K562 (cell line): ENCODE data around the gene MMP19. TPM values are rescaled to one million over a fixed set of nuclear protein-coding genes. Genes with fewer than 3 reads are reported as not detected.

Source experiments
- ATAC-seq: fragments of 200-7000 bp; cut with Tn5 transposase; 3 replicates; pipeline ENCODE4 v1.9.1; 2020; ENCODE audit warnings: moderate library complexity
- Bru-seq: library from RNA; stranded (reverse); fragments of 400-500 nt; gene quantifications from one replicate; lab custom pipeline; 2021; lab: Mats Ljungman, UMichigan
- BruChase-seq, 2 experiments: library from RNA; stranded (reverse); fragments of 400-500 nt; gene quantifications; one replicate each; lab custom pipeline; 2021; lab: Mats Ljungman, UMichigan
- BruUV-seq: library from RNA; stranded (reverse); fragments of 400-500 nt; replicated peaks from 2 replicates; lab custom pipeline; 2021; lab: Mats Ljungman, UMichigan
- CTCF ChIA-PET: fragments of 300-600 bp; formaldehyde crosslinking; extraction: SDS; loops from one replicate; lab custom pipeline; 2021; ENCODE audit warnings: low intra/inter-chr PET ratio; lab: Yijun Ruan, JAX
- POLR2A ChIA-PET: fragments of 300-600, 350-650 bp; sonication (Branson Sonifier 250); formaldehyde crosslinking; extraction: SDS; loops from one replicate; lab custom pipeline; 2021; ENCODE audit warnings: antibody characterized with exemption, inconsistent platforms; lab: Yijun Ruan, JAX
- DNase-seq, 4 experiments: peaks; one replicate each; pipeline versions ENCODE4 v3.0.0 to v3.0.0-alpha.2; 2011 to 2018; ENCODE audit warnings: low spot score in 3 of 4, mixed read lengths in 3 of 4; ENCODE audit errors: extremely low read depth in 1 of 4
- FAIRE-seq: peaks from 2 replicates; lab custom pipeline; 2011; peaks lifted over from hg19 to GRCh38; lab: Jason Lieb, UNC
- H2AFZ ChIP-seq: 2 replicates; pipeline ENCODE4 v1.6.0; 2011; ENCODE audit warnings: low read depth, low read length, control low read depth, inconsistent platforms
- H3K27ac ChIP-seq: fragments of 200-600 bp; 3 replicates; pipeline ENCODE4 v1.8.0; 2011; ENCODE audit warnings: low read depth, mild to moderate bottlenecking, control low read depth, inconsistent platforms, low read length, moderate library complexity, mixed read lengths; ENCODE audit errors: extremely low read depth
- H3K27me3 ChIP-seq, 2 experiments: fragments of 300-600 bp in 1 of 2; 2 replicates in 1 of 2; 3 replicates in 1 of 2; pipeline versions ENCODE4 v1.6.0 to v1.8.0; 2011; ENCODE audit warnings: inconsistent platforms in 2 of 2, low read length in 2 of 2, mild to moderate bottlenecking in 1 of 2, mixed read lengths in 1 of 2, moderate library complexity in 1 of 2; ENCODE audit not compliant: control insufficient read depth in 2 of 2, insufficient read depth in 2 of 2
- H3K36me3 ChIP-seq: fragments of 300-600 bp; 3 replicates; pipeline ENCODE4 v1.8.0; 2011; ENCODE audit warnings: mild to moderate bottlenecking, low read length, inconsistent platforms; ENCODE audit not compliant: control insufficient read depth, insufficient read depth
- H3K4me1 ChIP-seq, 2 experiments: fragments of 200-600 bp in 1 of 2; replicated peaks in 1 of 2; 2 replicates in 1 of 2; 3 replicates in 1 of 2; pipeline versions ENCODE4 v1.5.1 to v1.8.0; 2011; ENCODE audit warnings: inconsistent platforms in 2 of 2, low read length in 2 of 2, mild to moderate bottlenecking in 1 of 2, mixed read lengths in 1 of 2, moderate library complexity in 1 of 2; ENCODE audit not compliant: control insufficient read depth in 2 of 2, insufficient read depth in 2 of 2
- H3K4me2 ChIP-seq: 2 replicates; pipeline ENCODE4 v1.6.1; 2011; ENCODE audit warnings: low read length, control low read depth, inconsistent platforms, mixed read lengths; ENCODE audit not compliant: insufficient read depth
- H3K4me3 ChIP-seq: fragments of 200-600 bp; sonication (generic), shearing (Covaris generic); 2 replicates; pipeline ENCODE4 v1.5.1; 2016; ENCODE audit warnings: control low read depth, inconsistent platforms
- H3K79me2 ChIP-seq: fragments of 200-600 bp; 3 replicates; pipeline ENCODE4 v1.8.0; 2011; ENCODE audit warnings: low read length, inconsistent platforms; ENCODE audit not compliant: control insufficient read depth, insufficient read depth
- H3K9ac ChIP-seq, 2 experiments: 2 replicates each; pipeline versions ENCODE4 v1.6.0 to v1.6.1; 2011; ENCODE audit warnings: low read depth in 2 of 2, low read length in 2 of 2, control low read depth in 1 of 2, inconsistent platforms in 1 of 2, mild to moderate bottlenecking in 1 of 2, mixed read lengths in 1 of 2; ENCODE audit not compliant: insufficient read depth in 1 of 2
- H3K9me1 ChIP-seq: one replicate; pipeline ENCODE4 v1.6.0; 2011; ENCODE audit warnings: inconsistent platforms, mild to moderate bottlenecking, low read length, moderate library complexity; ENCODE audit not compliant: control insufficient read depth, insufficient read depth
- H3K9me3 ChIP-seq: replicated peaks from 2 replicates; pipeline ENCODE4 v1.5.1; 2011; ENCODE audit warnings: low read depth, low read length, inconsistent platforms; ENCODE audit not compliant: control insufficient read depth, insufficient read depth
- H4K20me1 ChIP-seq: replicated peaks from 2 replicates; pipeline ENCODE4 v1.6.1; 2011; ENCODE audit warnings: low read length, inconsistent platforms, mixed read lengths; ENCODE audit not compliant: control insufficient read depth, insufficient read depth
- ATF7 ChIP-seq: fragments of 450-650 bp; IDR thresholded peaks from 2 replicates; pipeline ENCODE4 v1.7.1; 2014; ENCODE audit warnings: mild to moderate bottlenecking, moderate library complexity
- IRF9 ChIP-seq: fragments of 450-650 bp; IDR thresholded peaks from 2 replicates; pipeline ENCODE4 v1.6.1; 2016; ENCODE audit warnings: missing biosample characterization, missing genetic modification characterization
- MBD1 ChIP-seq: fragments of 250-450 bp; sonication (Bioruptor Pico); IDR thresholded peaks from 2 replicates; pipeline ENCODE4 v1.8.0; 2022; ENCODE audit warnings: inconsistent platforms
- MIER1 ChIP-seq: fragments of 450-650 bp; IDR thresholded peaks from 2 replicates; pipeline ENCODE4 v1.6.1; 2016; ENCODE audit warnings: antibody characterized with exemption, mild to moderate bottlenecking, low read depth
- NR3C1 ChIP-seq: sonication (generic); formaldehyde crosslinking; IDR thresholded peaks from 2 replicates; pipeline ENCODE4 v1.8.1; 2022; ENCODE audit warnings: missing genetic modification reagents
- PATZ1 ChIP-seq: fragments of 250-450 bp; sonication (Bioruptor Pico); IDR thresholded peaks from 2 replicates; pipeline ENCODE4 v1.5.0; 2020; ENCODE audit warnings: mild to moderate bottlenecking, borderline replicate concordance
- PREB ChIP-seq: sonication (generic); formaldehyde crosslinking; IDR thresholded peaks from 2 replicates; pipeline ENCODE4 v1.8.1; 2023; ENCODE audit warnings: mild to moderate bottlenecking, missing genetic modification reagents
- TBP ChIP-seq: optimal IDR thresholded peaks from 2 replicates; pipeline ENCODE3; 2011; ENCODE audit warnings: low read depth, low read length, improper control_type of control experiment
- ZC3H4 ChIP-seq: sonication (generic); formaldehyde crosslinking; IDR thresholded peaks from 2 replicates; pipeline ENCODE4 v1.9.0; 2021; ENCODE audit warnings: missing genetic modification reagents, borderline replicate concordance
- ZNF589 ChIP-seq: fragments of 200-800 bp; sonication (Bioruptor generic); IDR thresholded peaks from 2 replicates; pipeline ENCODE4 v1.6.1; 2016; ENCODE audit warnings: low read depth, missing genetic modification characterization, missing compliant biosample characterization
- whole genome bisulfite sequencing: fragments of 100-300 bp; shearing (Covaris generic); methylation state at CpG from one replicate; pipeline ENCODE4 v1.1.6; 2016; ENCODE audit warnings: low coverage, mixed read lengths; ENCODE audit not compliant: insufficient coverage; ENCODE audit errors: missing lambda C conversion rate; 5-methylcytosine and 5-hydroxymethylcytosine counted together
- in situ Hi-C: fragments of 300-500 bp; cut with MboI; formaldehyde crosslinking; loops from 4 replicates; pipeline ENCODE4 v1.15.0; 2018; ENCODE audit warnings: inconsistent platforms, mixed read lengths
- intact Hi-C: fragments of 100-400 bp; cut with micrococcal nuclease; formaldehyde crosslinking; loops from 2 replicates; pipeline ENCODE4 v1.14.2; 2022
- long read RNA-seq, 3 experiments: library from polyadenylated mRNA in 2 of 3; library from RNA in 1 of 3; unstranded in 2 of 3; stranded (forward) in 1 of 3; transcript quantifications; one replicate each; pipeline ENCODE4 v2.0.0, GENCODE V29; 2019 to 2022
- polyA minus RNA-seq, 3 experiments: library from RNA; depleted of rRNA, polyadenylated mRNA; stranded (reverse); fragments of >200 nt; gene quantifications; 2 replicates each; pipeline ENCODE4 v1.2.3, GENCODE V29; 2011
- polyA plus RNA-seq, 8 experiments: library from polyadenylated mRNA; depleted of rRNA in 4 of 8; stranded (reverse) in 5 of 8; unstranded in 3 of 8; fragments of >200 nt; fragmentation: Nextera tagmentation in 2 of 8; fragmentation: Illumina TruSeq in 1 of 8; extraction: Ambion mirVana in 2 of 8; extraction: Trizol in 1 of 8; gene quantifications; 2 replicates each; pipeline versions ENCODE4 v1.2.1 to v1.2.3, GENCODE V29; 2011 to 2014; ENCODE audit warnings: inconsistent platforms in 1 of 8, missing spikeins in 1 of 8
- total RNA-seq, 7 experiments: library from RNA; depleted of rRNA in 6 of 7; stranded (reverse); fragments of >200 nt in 6 of 7; fragmentation: Illumina TruSeq in 2 of 7; extraction: Trizol in 2 of 7; gene quantifications; 2 replicates each; pipeline versions ENCODE4 v1.2.1 to v1.2.3, GENCODE V29; 2011 to 2021; ENCODE audit warnings: low replicate concordance in 1 of 7

The MMP19 gene
- 4.1 and 10.5 TPM in 2 replicates for total RNA-seq (2011; cell fraction: chromatin; rRNA removed; ENCODE audit: low replicate concordance)
- 3.6 and 6.3 TPM in 2 replicates for total RNA-seq (2011; cell fraction: nucleolus; rRNA removed)
- 4.3 and 6.6 TPM in 2 replicates for total RNA-seq (2011; cell fraction: nucleoplasm; rRNA removed)
- total RNA-seq (2014; rRNA removed) = 0.29 and 0.59 TPM in 2 replicates
- 0.35 and 0.87 TPM in 2 replicates for total RNA-seq (2014; rRNA removed; fragmentation: Illumina TruSeq; extraction: Trizol)
- 0.14 and 0.30 TPM in 2 replicates for total RNA-seq (2015; rRNA removed; fragmentation: Illumina TruSeq; extraction: Trizol)
- total RNA-seq (2021) = 1.1 and 1.3 TPM in 2 replicates
- polyA plus RNA-seq (2011; rRNA removed) = 1.3 and 1.6 TPM in 2 replicates
- polyA plus RNA-seq (2011; cell fraction: cytosol; rRNA removed) = 1.3 TPM in 2 replicates
- 4.6 and 8.1 TPM in 2 replicates for polyA plus RNA-seq (2011; cell fraction: nucleus; rRNA removed)
- 1.3 and 4.0 TPM in 2 replicates for polyA plus RNA-seq (2012)
- 0.89 and 1.00 TPM in 2 replicates for polyA plus RNA-seq (2014; fragmentation: Illumina TruSeq; extraction: Trizol)
- polyA plus RNA-seq (2014; fragmentation: Nextera tagmentation; extraction: Ambion mirVana) = under 1 TPM; 0.25 to 0.56 TPM
- polyA plus RNA-seq (2014; rRNA removed) = 0.47 and 0.66 TPM in 2 replicates
- polyA minus RNA-seq (2011; rRNA and poly(A)+ RNA removed) = 0.33 and 0.67 TPM in 2 replicates
- 0.57 TPM in 1 of 2 replicates, not detected in the other for polyA minus RNA-seq (2011; cell fraction: cytosol; rRNA and poly(A)+ RNA removed)
- polyA minus RNA-seq (2011; cell fraction: nucleus; rRNA and poly(A)+ RNA removed) = 1.4 and 1.8 TPM in 2 replicates
- Bru-seq, nascent RNA = percentile 39 among the genes with signal in this experiment
- percentile 32 among the genes with signal in this experiment for BruChase-seq, experiment 1, labeled RNA remaining after a 2-hour chase
- BruChase-seq, experiment 2, labeled RNA remaining after a 6-hour chase = percentile 38 among the genes with signal in this experiment
- long read RNA-seq, experiment 1, partial matches to known transcripts = 2 of 3 reads
- long read RNA-seq, experiment 1, other reads (novel, unspliced or antisense) = 1 of 3 reads
- long read RNA-seq, experiment 2, partial matches to known transcripts = 1 of 1 reads
- long read RNA-seq, experiment 2, other reads (novel, unspliced or antisense) = 0 of 1 reads
- long read RNA-seq, experiment 3 = 0 reads

GRCh38 chr12:55842681-55843429 is at the start of gene MMP19:
TSS of gene MMP19 (minus strand) at chr12:55842936. CDS start at chr12:55842830, 106 bp downstream.
- intact Hi-C loops (no loop called here), in situ Hi-C loops (no loop called here)
- Histone ChIP-seq H3K36me3 (no peaks in the 10 kb centered on the region), H3K9me1 (no peaks in the 10 kb centered on the region), H3K27me3 (no peaks in the 10 kb centered on the region), H4K20me1 (no peaks in the 10 kb centered on the region), H3K27ac (peak within 1 kb of the TSS; percentile 31; the same call in 1 of the 3 replicates), H3K79me2 (no peaks in the 10 kb centered on the region), H3K4me3 (peak within 1 kb of the TSS; percentile 34), H2AFZ (peak within 1 kb of the TSS; percentile 83), H3K4me2 (peak within 1 kb of the TSS; percentile 74), H3K9ac (peak within 1 kb of the TSS; percentile 66 to 83; a peak in 3 of 4 replicates), H3K4me1 (peaks cover 15 to 23% of the 10 kb centered on the region in 2 experiments), H3K9me3 (no peaks in the 10 kb centered on the region)
- ChIA-PET POLR2A (interaction anchor here (0.6 to 1.8 kb wide), 3 partner anchors 13 to 88 kb away, joined by 4 to 17 read pairs (median 4); partner anchors contain the start of gene DNAJC14), CTCF (no interaction called here)
- DNase-seq (peak; percentile 57 to 74 (median 66)), ATAC-seq (peak; percentile 82), FAIRE-seq (peak; percentile 88)
- WGBS = 18% methylated on average over 9 of the region's 10 CpGs
- no TSS peak for BruUV-seq
- peak; percentile 78 for TF ChIP-seq IRF9 (tag)
- TF ChIP-seq ZNF589 (CRISPR knock-in tag) = no peak
- no peak for TF ChIP-seq PREB (CRISPR knock-in tag)
- TF ChIP-seq TBP = peak; percentile 43
- no peak for TF ChIP-seq NR3C1 (CRISPR knock-in tag)
- no peak for TF ChIP-seq ZC3H4 (CRISPR knock-in tag)
- TF ChIP-seq MIER1 = no peak
- no peak for TF ChIP-seq PATZ1 (CRISPR knock-in tag)
- TF ChIP-seq MBD1 = no peak
- peak; percentile 58 for TF ChIP-seq ATF7
